Neural cell (in vitro differentiated cells): Measurements from ENCODE around the gene PCGF3.

Experiments
- CTCF ChIP-seq: fragments of 450-650 bp; IDR thresholded peaks from 2 replicates; pipeline ENCODE4 v1.5.1; 2014; ENCODE audit warnings: antibody characterized with exemption, mild to moderate bottlenecking, moderate library complexity; ENCODE audit not compliant: poor library complexity, severe bottlenecking
- EP300 ChIP-seq: fragments of 450-650 bp; conservative IDR thresholded peaks from 2 replicates; pipeline ENCODE4 v1.6.1; 2014; ENCODE audit warnings: antibody characterized with exemption, mild to moderate bottlenecking, moderate library complexity; ENCODE audit not compliant: poor library complexity, severe bottlenecking
- EZH2 ChIP-seq: fragments of 200-600, 300-800 bp; shearing (Covaris generic), sonication (generic); IDR thresholded peaks from 2 replicates; pipeline ENCODE4 v1.6.1; 2014; ENCODE audit warnings: antibody characterized with exemption, low read length, borderline replicate concordance, mild to moderate bottlenecking; ENCODE audit not compliant: insufficient read depth, poor library complexity, severe bottlenecking

GRCh38 chr4:702618-703048 is 3.0 kb upstream of the PCGF3 start:
- no peak for TF ChIP-seq CTCF
- no peak for TF ChIP-seq EP300
- no peak for TF ChIP-seq EZH2
